GM12865 (cell line): ENCODE results near the gene KLF9.

Experiments
- DNase-seq: peaks from one replicate; pipeline ENCODE4 v3.0.0; 2010; ENCODE audit warnings: low read depth
- H3K4me3 ChIP-seq: 2 replicates; pipeline ENCODE4 v1.5.1; 2011; ENCODE audit warnings: mild to moderate bottlenecking, low read depth, low read length, control low read depth
- TF ChIP-seq, protein P1 (sequence below): IDR thresholded peaks from 2 replicates; pipeline ENCODE4 v1.5.1; 2011; ENCODE audit warnings: low read length, control low read depth, low read depth, inconsistent platforms; ENCODE audit not compliant: insufficient read depth; ENCODE audit errors: missing control alignments

Gene KLF9

DNA sequence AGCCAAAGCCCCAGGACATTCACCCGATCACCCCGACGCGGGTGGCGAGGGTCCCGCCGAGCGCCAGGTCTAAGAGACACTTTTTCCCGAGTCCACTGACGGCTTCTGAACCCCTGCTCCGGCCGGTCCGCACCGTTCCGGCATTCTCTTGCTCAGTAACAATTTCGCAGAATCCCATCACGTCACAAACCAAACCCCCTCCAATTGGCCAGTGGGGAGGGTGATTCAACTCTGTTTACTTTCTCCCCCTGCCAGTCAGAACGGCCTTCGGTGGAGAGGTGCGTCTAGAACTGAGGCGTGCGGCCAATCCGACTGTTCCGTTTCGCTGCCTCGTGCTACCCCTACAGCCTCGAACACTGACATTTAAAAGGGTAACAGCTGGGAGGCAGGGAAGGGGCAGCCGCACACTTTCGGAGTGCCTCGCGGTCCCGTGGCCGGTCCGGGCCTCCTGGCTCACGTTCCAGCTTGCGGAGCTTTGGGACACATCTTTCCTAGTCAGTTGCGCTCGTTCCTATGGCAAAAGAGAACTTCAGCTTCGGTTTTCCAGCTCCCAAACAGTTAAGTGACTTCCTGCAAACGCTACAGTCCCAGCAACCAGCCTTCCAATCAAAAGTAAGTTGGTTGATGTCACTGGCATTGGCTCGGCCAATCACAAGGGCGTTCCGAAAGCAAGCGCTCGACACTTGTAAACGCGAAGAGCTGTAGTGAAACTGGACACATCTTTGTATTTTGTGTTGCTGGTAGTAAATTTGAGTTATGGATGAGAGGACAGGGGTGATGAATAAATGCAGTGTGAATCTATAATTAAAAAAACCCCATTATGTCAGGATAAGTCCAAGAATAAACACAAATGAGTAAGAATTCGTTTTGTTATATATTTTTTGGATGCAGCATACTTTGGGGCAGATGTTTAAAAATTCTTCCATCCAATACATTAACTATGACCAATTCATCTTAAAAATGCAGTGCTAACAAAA lies at the start of gene KLF9:
KLF9 (minus strand) TSS at position 859 of the 977 bp plus-strand sequence. CDS start 1,294 bp downstream, outside the sequence.
- TF ChIP-seq, protein P1, sequence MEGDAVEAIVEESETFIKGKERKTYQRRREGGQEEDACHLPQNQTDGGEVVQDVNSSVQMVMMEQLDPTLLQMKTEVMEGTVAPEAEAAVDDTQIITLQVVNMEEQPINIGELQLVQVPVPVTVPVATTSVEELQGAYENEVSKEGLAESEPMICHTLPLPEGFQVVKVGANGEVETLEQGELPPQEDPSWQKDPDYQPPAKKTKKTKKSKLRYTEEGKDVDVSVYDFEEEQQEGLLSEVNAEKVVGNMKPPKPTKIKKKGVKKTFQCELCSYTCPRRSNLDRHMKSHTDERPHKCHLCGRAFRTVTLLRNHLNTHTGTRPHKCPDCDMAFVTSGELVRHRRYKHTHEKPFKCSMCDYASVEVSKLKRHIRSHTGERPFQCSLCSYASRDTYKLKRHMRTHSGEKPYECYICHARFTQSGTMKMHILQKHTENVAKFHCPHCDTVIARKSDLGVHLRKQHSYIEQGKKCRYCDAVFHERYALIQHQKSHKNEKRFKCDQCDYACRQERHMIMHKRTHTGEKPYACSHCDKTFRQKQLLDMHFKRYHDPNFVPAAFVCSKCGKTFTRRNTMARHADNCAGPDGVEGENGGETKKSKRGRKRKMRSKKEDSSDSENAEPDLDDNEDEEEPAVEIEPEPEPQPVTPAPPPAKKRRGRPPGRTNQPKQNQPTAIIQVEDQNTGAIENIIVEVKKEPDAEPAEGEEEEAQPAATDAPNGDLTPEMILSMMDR, result no peak
- H3K4me3 ChIP-seq, result peak within 1 kb of the TSS; percentile 57
- DNase-seq, result peak; percentile 83

DNA sequence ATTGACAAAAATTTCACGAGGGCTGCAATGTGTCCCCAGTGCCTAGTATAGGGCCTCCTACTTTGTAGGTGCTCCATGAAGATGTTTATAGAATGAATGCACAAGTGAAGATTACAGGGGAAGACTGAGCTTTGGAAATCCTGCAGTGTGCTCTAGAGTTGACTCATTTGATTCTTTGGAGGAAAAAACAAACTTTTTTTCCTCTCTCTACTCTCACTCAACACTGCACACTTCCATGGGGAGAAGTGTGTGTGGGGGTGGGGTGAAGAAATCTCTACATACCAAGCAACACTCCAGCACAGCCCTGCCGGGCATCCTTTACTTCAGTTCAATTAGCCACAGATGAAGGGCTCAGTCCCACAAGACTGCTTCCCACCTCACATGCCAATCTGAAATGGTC lies 49.4 kb upstream of the KLF9 start:
- TF ChIP-seq, protein P1, result no peak
- no peak overlapping the region for H3K4me3 ChIP-seq
- no peak for DNase-seq

DNA sequence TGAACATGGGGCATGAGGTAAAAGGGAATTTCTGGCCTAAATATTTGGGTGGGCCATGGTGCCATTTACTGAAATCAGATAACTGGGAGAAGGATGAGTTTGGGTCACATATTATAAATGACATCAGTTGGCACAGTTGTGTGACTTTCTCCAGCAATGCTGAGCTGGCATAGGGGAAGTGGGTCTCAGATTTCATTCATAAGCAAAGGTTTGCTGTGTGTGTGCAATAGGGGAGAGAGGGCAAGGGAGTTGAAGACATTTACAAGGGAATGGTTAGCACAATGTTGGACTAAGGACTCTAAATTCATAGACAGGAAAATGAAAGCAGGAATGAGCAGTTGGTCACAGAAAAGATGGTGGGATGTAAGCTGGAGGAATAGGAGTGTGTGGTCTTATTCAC lies 47.8 kb upstream of the KLF9 start:
- no peak for DNase-seq
- no peak overlapping the region for H3K4me3 ChIP-seq
- TF ChIP-seq, protein P1, result no peak

DNA sequence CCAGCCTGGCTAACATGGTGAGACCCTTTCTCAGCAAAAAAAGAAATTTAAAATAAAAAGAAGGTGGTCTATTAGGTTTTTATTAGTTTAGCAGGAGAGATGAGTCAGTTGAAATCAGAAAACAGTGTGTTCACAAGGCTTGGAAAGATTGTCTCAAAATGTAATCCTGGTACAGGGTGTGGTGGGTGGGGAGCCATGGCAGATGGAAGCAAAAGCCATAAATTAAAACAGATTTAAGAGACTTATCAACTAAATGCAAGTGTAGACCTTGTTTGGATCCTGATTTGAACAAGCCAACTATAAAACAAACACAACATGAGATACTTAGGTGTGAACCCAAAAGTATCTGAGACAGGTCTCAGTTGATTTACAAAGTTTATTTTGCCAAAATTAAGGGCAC lies 42.8 kb upstream of the KLF9 start:
- TF ChIP-seq, protein P1, result no peak
- DNase-seq, result no peak
- H3K4me3 ChIP-seq, result no peak overlapping the region

DNA sequence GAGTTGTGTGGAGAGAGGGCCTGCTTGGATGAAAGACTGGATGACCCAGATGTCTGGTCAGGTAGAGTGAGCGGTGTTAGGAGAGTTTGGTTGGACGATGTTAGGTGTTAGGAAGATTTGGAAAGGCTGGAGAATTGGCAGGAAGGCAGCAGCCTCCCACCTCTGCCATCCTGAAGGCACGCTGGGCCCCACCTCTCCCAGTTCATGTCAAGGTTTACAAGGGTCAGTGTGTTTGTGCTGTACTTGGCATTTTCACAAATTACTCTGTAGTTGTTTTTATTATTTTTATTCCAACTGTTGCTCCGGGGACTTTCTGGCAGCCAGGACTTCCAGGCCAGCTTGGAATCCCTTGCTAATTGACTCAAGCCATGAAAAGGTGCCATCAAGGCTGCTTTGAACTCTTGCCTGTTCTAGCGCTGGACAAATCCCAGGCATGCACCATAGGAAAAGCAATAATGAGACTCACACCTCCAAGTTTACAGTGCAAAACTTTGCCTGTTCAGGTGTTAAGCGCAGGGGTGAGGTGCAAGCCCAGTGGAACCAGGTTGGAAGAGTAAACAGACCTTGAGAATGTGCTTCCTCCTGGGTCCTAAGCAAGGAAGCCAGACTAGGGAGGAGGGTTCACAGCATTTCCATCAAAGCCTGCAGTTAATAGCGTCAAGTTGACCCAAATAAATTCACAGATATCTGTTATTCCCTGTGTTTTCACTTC lies 41.7 kb upstream of the KLF9 start:
- no peak for DNase-seq
- no peak overlapping the region for H3K4me3 ChIP-seq
- TF ChIP-seq, protein P1, result no peak

DNA sequence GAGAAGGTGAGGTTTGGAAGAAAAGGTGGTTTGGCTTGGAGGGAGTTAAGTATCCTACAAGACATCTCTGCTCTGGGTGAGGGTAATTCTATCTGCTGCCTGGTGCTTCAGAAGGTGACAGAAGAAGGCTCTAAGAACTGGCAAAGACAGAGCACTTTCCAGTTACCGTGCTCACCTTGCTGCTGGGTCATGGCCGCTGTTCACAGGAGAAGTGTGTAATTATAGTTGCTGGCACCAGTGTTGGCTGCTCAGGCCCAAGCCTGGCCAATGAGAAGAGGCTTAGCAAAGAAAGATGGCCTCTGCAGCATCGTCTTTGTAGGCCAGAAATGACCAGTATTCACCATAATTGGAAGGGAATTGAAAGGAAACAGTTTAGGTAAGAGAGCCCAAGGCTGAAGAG lies 37.9 kb upstream of the KLF9 start:
- TF ChIP-seq, protein P1, result no peak
- DNase-seq, result no peak
- no peak overlapping the region for H3K4me3 ChIP-seq
